NB4 (cell line): ENCODE results near the gene KLC3.

Experiments
- DNase-seq: peaks from one replicate; pipeline ENCODE4 v3.0.0; 2010; ENCODE audit warnings: low read depth
- H3K4me3 ChIP-seq: one replicate; pipeline ENCODE4 v1.5.1; 2011; ENCODE audit warnings: mild to moderate bottlenecking, low read depth, low read length, moderate library complexity
- CTCF ChIP-seq: IDR thresholded peaks from one replicate; pipeline ENCODE4 v1.5.1; 2012; ENCODE audit warnings: low read depth, low read length
- MAX ChIP-seq: IDR thresholded peaks from 2 replicates; pipeline ENCODE4 v1.6.1; 2011; ENCODE audit warnings: low read depth, low read length
- MYC ChIP-seq: IDR thresholded peaks from 2 replicates; pipeline ENCODE4 v1.6.1; 2011; ENCODE audit warnings: low read depth, low read length
- POLR2A ChIP-seq: IDR thresholded peaks from 2 replicates; pipeline ENCODE4 v1.6.1; 2011; ENCODE audit warnings: mild to moderate bottlenecking; ENCODE audit not compliant: insufficient read length; ENCODE audit errors: extremely low read depth

Gene KLC3

GRCh38 chr19:45368737-45369340 lies 28.3 kb downstream of the KLC3 start:
- no peak for DNase-seq
- peak overlapping the region; percentile 34 for H3K4me3 ChIP-seq
- no peak for TF ChIP-seq MYC

- H3K4me3 ChIP-seq: peak within 1 kb of the TSS; percentile 64
- DNase-seq: peak; percentile 95
- no peak; the same call in 1 of the 2 replicates for TF ChIP-seq MYC
- TF ChIP-seq CTCF: no peak
- peak; percentile 61 for TF ChIP-seq POLR2A
- TF ChIP-seq MAX: no peak
These were observed 30.1 kb downstream of the KLC3 start, which contains the start of gene ERCC2 for GRCh38 chr19:45370410-45371204. Gene ERCC2, minus strand, starts transcription at chr19:45370573. Its CDS starts 33 bp downstream, at chr19:45370540.

GRCh38 chr19:45376045-45376724 lies 35.6 kb downstream of the KLC3 start:
- no peak for DNase-seq
- H3K4me3 ChIP-seq: no peak overlapping the region
- TF ChIP-seq MYC: no peak
- no peak for TF ChIP-seq MAX
- TF ChIP-seq CTCF: no peak
- no peak for TF ChIP-seq POLR2A

GRCh38 chr19:45380107-45380506 lies 39.6 kb downstream of the KLC3 start:
- no peak for TF ChIP-seq CTCF
- TF ChIP-seq MAX: no peak
- no peak for TF ChIP-seq POLR2A
- no peak for TF ChIP-seq MYC
- DNase-seq: no peak

GRCh38 chr19:45382426-45382825 lies 41.9 kb downstream of the KLC3 start:
- no peak overlapping the region for H3K4me3 ChIP-seq
- DNase-seq: no peak
- TF ChIP-seq MAX: no peak
- no peak for TF ChIP-seq POLR2A
- no peak for TF ChIP-seq MYC
- no peak for TF ChIP-seq CTCF

More at GRCh38 chr19:45380107-45380506, 39.6 kb downstream of the KLC3 start:
- no peak overlapping the region for H3K4me3 ChIP-seq
